ENCODE results near the gene ARID3C. TPM values are rescaled to one million over a fixed set of nuclear protein-coding genes. Genes with fewer than 3 reads are reported as not detected.
A peak's percentile ranks its signal among the peaks of the same experiment; 100 is the strongest.

Gene ARID3C
- polyA plus RNA-seq, 4 donors = 0.03 to 0.04 TPM; not detected in 2

DNA sequence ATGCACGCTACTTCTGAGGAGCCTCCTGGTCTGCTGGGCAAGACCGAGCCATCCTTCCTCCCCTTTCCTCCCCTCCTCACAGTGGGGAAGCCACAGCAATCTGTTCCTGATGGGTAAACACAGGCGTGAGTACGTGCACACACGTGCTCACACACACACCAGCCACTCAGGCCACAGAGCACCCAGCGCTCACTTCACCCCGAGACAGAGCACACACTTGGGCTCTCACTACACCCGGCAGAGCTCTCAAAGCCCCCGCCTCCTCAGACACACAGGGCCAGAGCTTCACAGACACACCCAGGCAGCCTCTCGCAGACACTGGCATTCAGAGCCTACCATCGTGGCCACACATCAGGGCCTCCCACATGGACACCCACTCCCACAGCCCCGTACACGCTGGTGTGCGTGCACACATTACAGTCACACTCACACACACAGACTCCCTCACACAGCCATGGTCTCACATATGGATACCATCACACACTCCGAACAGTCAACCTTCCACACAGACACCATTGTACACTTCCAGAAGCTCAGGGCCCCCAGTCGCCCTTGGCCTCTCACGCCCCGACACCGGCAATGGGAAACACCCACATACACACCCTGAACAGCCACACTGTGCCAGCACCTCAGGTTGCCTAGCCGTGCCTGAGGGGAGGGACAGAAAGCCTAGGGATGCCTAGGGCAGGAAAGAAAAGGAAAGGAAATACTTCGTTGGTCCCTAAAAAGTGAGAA, 52.8 kb downstream of the ARID3C start:
- peaks cover 0 to 4% (median 0%) of the 10 kb centered on the region in 3 donors for H3K36me3 ChIP-seq (ENCODE audit: control insufficient read depth in 3 of 3, insufficient read depth in 2 of 3, low read depth in 1 of 3, low read length in 3 of 3)
- WGBS, 3 donors = 13 to 59% (median 29%) methylated on average over 21 of the region's 21 CpGs
- H3K4me1 ChIP-seq (ENCODE audit: control insufficient read depth in 3 of 3, insufficient read depth in 2 of 3, low read depth in 1 of 3, low read length in 2 of 3) = peaks cover 4 to 25% (median 7%) of the 10 kb centered on the region in 3 donors
- DNase-seq (peak in 1 of 2 donors; percentile 72), FAIRE-seq (no peak)
- peak overlapping the region in 1 of 3 donors; percentile 25 for H3K27ac ChIP-seq (ENCODE audit: low read depth in 1 of 3, low read length in 2 of 3)
- H3K4me3 ChIP-seq (ENCODE audit: low read depth in 1 of 3, low read length in 3 of 3) = no peak overlapping the region
- H3K27me3 ChIP-seq (ENCODE audit: control insufficient read depth in 3 of 3, insufficient read depth in 3 of 3, low read length in 3 of 3) = peaks cover 3 to 69% (median 15%) of the 10 kb centered on the region in 3 donors
- no peaks in the 10 kb centered on the region for H3K9me3 ChIP-seq (ENCODE audit: control insufficient read depth in 2 of 2, insufficient read depth in 1 of 2, low read depth in 1 of 2, low read length in 1 of 2)

DNA sequence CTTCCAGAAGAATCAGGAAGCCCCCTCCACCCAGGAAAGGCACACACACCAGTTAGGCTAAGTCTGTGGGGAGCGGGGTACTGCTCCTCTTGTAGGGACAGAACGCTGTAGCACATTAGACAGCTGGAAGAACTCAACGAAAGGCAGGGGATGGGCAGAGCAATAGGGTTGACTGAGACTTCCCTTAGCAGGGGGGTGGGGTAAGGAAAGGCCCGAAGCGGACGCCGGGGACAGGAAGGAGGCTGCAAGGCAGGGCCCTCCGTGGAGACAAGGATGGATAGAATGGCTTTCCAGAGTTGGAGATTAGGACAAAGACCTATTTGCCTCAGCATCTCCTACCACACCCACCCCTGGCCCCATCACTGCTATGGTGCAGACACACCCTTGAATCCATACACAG, 53.6 kb downstream of the ARID3C start:
- Histone ChIP-seq H3K36me3 (ENCODE audit: control insufficient read depth in 3 of 3, insufficient read depth in 2 of 3, low read depth in 1 of 3, low read length in 3 of 3) (peaks cover 0 to 4% (median 0%) of the 10 kb centered on the region in 3 donors), H3K9me3 (ENCODE audit: control insufficient read depth in 2 of 2, insufficient read depth in 1 of 2, low read depth in 1 of 2, low read length in 1 of 2) (no peaks in the 10 kb centered on the region), H3K4me3 (ENCODE audit: low read depth in 1 of 3, low read length in 3 of 3) (no peak overlapping the region), H3K4me1 (ENCODE audit: control insufficient read depth in 3 of 3, insufficient read depth in 2 of 3, low read depth in 1 of 3, low read length in 2 of 3) (peaks cover 5 to 30% (median 7%) of the 10 kb centered on the region in 3 donors), H3K27ac (ENCODE audit: low read depth in 1 of 3, low read length in 2 of 3) (no peak overlapping the region), H3K27me3 (ENCODE audit: control insufficient read depth in 3 of 3, insufficient read depth in 3 of 3, low read length in 3 of 3) (peaks cover 3 to 61% (median 15%) of the 10 kb centered on the region in 3 donors)
- DNase-seq = no peak
- 42 to 55% (median 43%) methylated on average over 8 of the region's 8 CpGs for WGBS, 3 donors
- no peak for FAIRE-seq

DNA sequence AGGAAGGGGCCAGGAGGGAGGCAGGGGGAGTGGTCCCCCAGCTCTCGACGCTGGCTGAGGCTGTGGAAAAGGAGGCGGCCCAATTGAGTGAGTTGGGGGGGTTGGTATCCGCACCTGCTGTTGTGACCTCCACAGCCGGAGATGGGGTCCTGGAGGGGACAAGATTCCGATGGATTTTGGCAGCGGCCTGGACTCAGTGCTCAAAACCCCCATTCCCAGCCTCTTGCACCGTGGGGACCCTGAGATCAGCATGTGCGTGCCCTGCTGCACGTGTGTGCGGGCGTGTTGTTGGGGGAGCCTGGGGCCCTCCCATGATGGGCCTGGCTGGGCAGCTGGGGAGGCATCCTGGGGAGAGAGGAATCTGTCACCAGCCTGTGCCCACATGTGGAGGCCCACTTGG, 54.3 kb downstream of the ARID3C start:
- no peak for FAIRE-seq
- WGBS, 3 donors = 92 to 93% (median 93%) methylated on average over 12 of the region's 12 CpGs
- no peaks in the 10 kb centered on the region for H3K9me3 ChIP-seq (ENCODE audit: control insufficient read depth in 2 of 2, insufficient read depth in 1 of 2, low read depth in 1 of 2, low read length in 1 of 2)
- no peak overlapping the region for H3K4me3 ChIP-seq (ENCODE audit: low read depth in 1 of 3, low read length in 3 of 3)
- peaks cover 0 to 4% (median 0%) of the 10 kb centered on the region in 3 donors for H3K36me3 ChIP-seq (ENCODE audit: control insufficient read depth in 3 of 3, insufficient read depth in 2 of 3, low read depth in 1 of 3, low read length in 3 of 3)
- H3K27me3 ChIP-seq (ENCODE audit: control insufficient read depth in 3 of 3, insufficient read depth in 3 of 3, low read length in 3 of 3) = peaks cover 0 to 61% (median 12%) of the 10 kb centered on the region in 3 donors
- no peak for DNase-seq
- no peak overlapping the region for H3K27ac ChIP-seq (ENCODE audit: low read depth in 1 of 3, low read length in 2 of 3)
- peaks cover 5 to 30% (median 7%) of the 10 kb centered on the region in 3 donors for H3K4me1 ChIP-seq (ENCODE audit: control insufficient read depth in 3 of 3, insufficient read depth in 2 of 3, low read depth in 1 of 3, low read length in 2 of 3)

DNA sequence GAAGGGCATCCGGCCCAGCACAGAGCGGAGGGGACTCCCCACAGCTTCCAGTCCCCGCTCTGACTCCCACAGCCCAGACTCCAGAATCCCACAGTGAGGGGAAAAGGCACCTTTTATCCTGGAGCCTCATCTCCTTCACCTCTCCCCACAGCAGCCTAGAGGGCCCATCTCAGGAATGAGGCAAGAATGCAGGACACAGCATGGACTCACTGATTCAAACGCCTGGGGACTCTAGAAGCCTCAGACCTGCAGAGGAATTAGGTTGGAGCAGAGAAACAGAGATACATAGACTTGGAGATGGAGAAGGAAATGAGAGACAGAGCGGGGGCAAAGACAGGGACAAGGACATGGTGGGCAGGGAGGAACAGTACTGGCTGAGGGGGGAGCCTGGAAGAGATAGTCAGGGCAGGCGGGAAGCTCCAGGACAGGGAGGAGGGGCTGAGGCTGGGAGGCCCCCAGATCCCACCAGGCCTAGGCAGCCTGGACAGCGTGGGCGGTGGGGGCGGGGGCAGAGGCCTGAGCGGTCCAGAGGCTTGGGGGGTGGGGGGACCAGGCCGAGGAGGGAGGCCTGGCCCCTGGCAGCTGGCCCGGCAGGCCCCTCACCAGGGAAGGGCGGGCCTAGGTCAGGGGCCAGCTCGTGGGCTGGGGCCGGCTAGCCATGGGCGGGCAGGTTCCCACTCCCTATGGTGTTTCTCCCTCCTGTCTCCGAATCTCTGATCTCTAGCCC, 55.1 kb downstream of the ARID3C start:
- H3K4me3 ChIP-seq (ENCODE audit: low read depth in 1 of 3, low read length in 3 of 3) = no peak overlapping the region
- peaks cover 5 to 27% (median 7%) of the 10 kb centered on the region in 3 donors for H3K4me1 ChIP-seq (ENCODE audit: control insufficient read depth in 3 of 3, insufficient read depth in 2 of 3, low read depth in 1 of 3, low read length in 2 of 3)
- WGBS, 3 donors = 81 to 84% (median 84%) methylated on average over 11 to 17 of the region's 17 CpGs
- FAIRE-seq = no peak
- H3K36me3 ChIP-seq (ENCODE audit: control insufficient read depth in 3 of 3, insufficient read depth in 2 of 3, low read depth in 1 of 3, low read length in 3 of 3) = peaks cover 0 to 4% (median 0%) of the 10 kb centered on the region in 3 donors
- H3K27ac ChIP-seq (ENCODE audit: low read depth in 1 of 3, low read length in 2 of 3) = no peak overlapping the region
- no peak for DNase-seq
- peaks cover 0 to 56% (median 9%) of the 10 kb centered on the region in 3 donors for H3K27me3 ChIP-seq (ENCODE audit: control insufficient read depth in 3 of 3, insufficient read depth in 3 of 3, low read length in 3 of 3)
- H3K9me3 ChIP-seq (ENCODE audit: control insufficient read depth in 2 of 2, insufficient read depth in 1 of 2, low read depth in 1 of 2, low read length in 1 of 2) = no peaks in the 10 kb centered on the region

DNA sequence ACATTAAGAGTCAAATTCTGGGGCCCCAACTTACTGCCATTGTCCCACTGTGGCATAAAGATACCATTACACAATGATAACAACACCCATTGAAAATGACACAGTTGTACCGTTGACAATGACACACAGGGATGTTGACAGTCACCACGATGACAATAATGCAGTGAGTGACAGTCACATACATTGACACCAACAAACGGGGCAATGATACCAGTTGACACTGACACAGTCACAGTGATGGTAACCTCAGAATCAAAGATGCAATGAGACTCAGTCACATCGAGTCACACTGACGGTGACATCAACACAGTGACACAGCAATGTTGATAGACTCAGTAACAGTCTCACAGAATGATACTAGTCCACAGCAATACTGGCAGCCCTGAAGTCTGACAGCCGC, 56.2 kb downstream of the ARID3C start:
- DNase-seq = no peak
- Histone ChIP-seq H3K9me3 (ENCODE audit: control insufficient read depth in 2 of 2, insufficient read depth in 1 of 2, low read depth in 1 of 2, low read length in 1 of 2) (no peaks in the 10 kb centered on the region), H3K27me3 (ENCODE audit: control insufficient read depth in 3 of 3, insufficient read depth in 3 of 3, low read length in 3 of 3) (peaks cover 0 to 55% (median 6%) of the 10 kb centered on the region in 3 donors), H3K4me3 (ENCODE audit: low read depth in 1 of 3, low read length in 3 of 3) (no peak overlapping the region), H3K4me1 (ENCODE audit: control insufficient read depth in 3 of 3, insufficient read depth in 2 of 3, low read depth in 1 of 3, low read length in 2 of 3) (peaks cover 5 to 22% (median 7%) of the 10 kb centered on the region in 3 donors), H3K27ac (ENCODE audit: low read depth in 1 of 3, low read length in 2 of 3) (no peak overlapping the region), H3K36me3 (ENCODE audit: control insufficient read depth in 3 of 3, insufficient read depth in 2 of 3, low read depth in 1 of 3, low read length in 3 of 3) (peaks cover 0 to 4% (median 0%) of the 10 kb centered on the region in 3 donors)
- no peak for FAIRE-seq
- 38 to 77% (median 67%) methylated on average over 6 of the region's 6 CpGs for WGBS, 3 donors

DNA sequence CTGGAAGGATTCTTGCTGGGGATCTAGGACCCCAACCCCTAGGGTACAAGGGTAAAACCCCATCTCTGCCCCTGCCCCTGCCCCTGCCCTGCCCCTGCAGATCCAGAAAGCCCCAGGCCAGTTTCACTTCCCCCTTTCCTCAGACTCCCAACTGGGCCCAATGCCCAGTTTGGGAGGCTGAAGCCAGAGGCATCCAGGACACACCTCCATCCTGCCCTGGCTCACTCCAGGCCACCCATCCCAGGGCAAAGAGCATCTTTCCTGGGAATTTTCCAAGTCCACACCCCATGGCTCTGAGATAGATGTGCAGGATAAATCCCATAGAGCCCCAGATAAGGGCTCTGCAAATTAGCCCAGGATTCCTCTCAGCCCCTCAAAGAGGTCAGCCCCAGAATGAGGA, 56.8 kb downstream of the ARID3C start:
- Histone ChIP-seq H3K27me3 (ENCODE audit: control insufficient read depth in 3 of 3, insufficient read depth in 3 of 3, low read length in 3 of 3) (peaks cover 0 to 54% (median 4%) of the 10 kb centered on the region in 3 donors), H3K9me3 (ENCODE audit: control insufficient read depth in 2 of 2, insufficient read depth in 1 of 2, low read depth in 1 of 2, low read length in 1 of 2) (no peaks in the 10 kb centered on the region), H3K4me1 (ENCODE audit: control insufficient read depth in 3 of 3, insufficient read depth in 2 of 3, low read depth in 1 of 3, low read length in 2 of 3) (peaks cover 5 to 17% (median 7%) of the 10 kb centered on the region in 3 donors), H3K27ac (ENCODE audit: low read depth in 1 of 3, low read length in 2 of 3) (peak overlapping the region in 1 of 3 donors; percentile 35), H3K36me3 (ENCODE audit: control insufficient read depth in 3 of 3, insufficient read depth in 2 of 3, low read depth in 1 of 3, low read length in 3 of 3) (peaks cover 0 to 4% (median 0%) of the 10 kb centered on the region in 3 donors), H3K4me3 (ENCODE audit: low read depth in 1 of 3, low read length in 3 of 3) (no peak overlapping the region)
- FAIRE-seq = no peak
- peak in 1 of 2 donors; percentile 96 for DNase-seq

DNA sequence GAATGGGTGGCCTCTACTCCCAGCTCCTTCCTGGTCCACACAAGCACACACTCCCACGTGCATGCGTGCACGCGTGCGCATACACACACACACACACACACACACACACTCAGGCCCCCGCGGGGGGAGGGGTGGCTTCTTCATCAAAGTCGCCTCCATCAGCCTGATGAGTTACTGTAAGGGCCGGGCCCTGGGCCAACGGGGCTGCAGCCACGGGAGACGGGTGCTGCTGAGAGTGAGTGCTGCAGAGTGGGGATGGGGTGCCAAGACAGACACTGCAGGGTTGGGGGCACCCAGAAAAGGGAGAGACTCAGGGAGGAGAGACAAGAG, 57.4 kb downstream of the ARID3C start:
- Histone ChIP-seq H3K27ac (ENCODE audit: low read depth in 1 of 3, low read length in 2 of 3) (peak overlapping the region in 2 of 3 donors; percentile 2 to 48), H3K4me3 (ENCODE audit: low read depth in 1 of 3, low read length in 3 of 3) (no peak overlapping the region), H3K9me3 (ENCODE audit: control insufficient read depth in 2 of 2, insufficient read depth in 1 of 2, low read depth in 1 of 2, low read length in 1 of 2) (no peaks in the 10 kb centered on the region), H3K4me1 (ENCODE audit: control insufficient read depth in 3 of 3, insufficient read depth in 2 of 3, low read depth in 1 of 3, low read length in 2 of 3) (peaks cover 5 to 10% (median 7%) of the 10 kb centered on the region in 3 donors), H3K36me3 (ENCODE audit: control insufficient read depth in 3 of 3, insufficient read depth in 2 of 3, low read depth in 1 of 3, low read length in 3 of 3) (no peaks in the 10 kb centered on the region), H3K27me3 (ENCODE audit: control insufficient read depth in 3 of 3, insufficient read depth in 3 of 3, low read length in 3 of 3) (peaks cover 0 to 49% (median 2%) of the 10 kb centered on the region in 3 donors)
- FAIRE-seq (no peak), DNase-seq (no peak)
- 28 to 50% (median 36%) methylated on average over 12 of the region's 12 CpGs for WGBS, 3 donors
